PC-3 (cell line): ENCODE measurements around the gene ANKRD45.

Source experiments
- EZH2 ChIP-seq: fragments of 300-600 bp; sonication (generic); IDR thresholded peaks from one replicate; pipeline ENCODE4 v1.6.1; 2017; ENCODE audit warnings: antibody characterized with exemption, mild to moderate bottlenecking, low read length; ENCODE audit not compliant: unreplicated experiment
- EZH2phosphoT487 ChIP-seq: fragments of 300-600 bp; sonication (generic); IDR thresholded peaks from 2 replicates; pipeline ENCODE4 v1.6.1; 2018; ENCODE audit warnings: mild to moderate bottlenecking, antibody characterized with exemption, low read length, borderline replicate concordance
- TF ChIP-seq, protein P1 (sequence below): fragments of 300-600 bp; sonication (generic); conservative IDR thresholded peaks from 2 replicates; pipeline ENCODE4 v1.5.1; 2017; ENCODE audit warnings: antibody characterized with exemption, low read depth, mild to moderate bottlenecking, low read length

DNA sequence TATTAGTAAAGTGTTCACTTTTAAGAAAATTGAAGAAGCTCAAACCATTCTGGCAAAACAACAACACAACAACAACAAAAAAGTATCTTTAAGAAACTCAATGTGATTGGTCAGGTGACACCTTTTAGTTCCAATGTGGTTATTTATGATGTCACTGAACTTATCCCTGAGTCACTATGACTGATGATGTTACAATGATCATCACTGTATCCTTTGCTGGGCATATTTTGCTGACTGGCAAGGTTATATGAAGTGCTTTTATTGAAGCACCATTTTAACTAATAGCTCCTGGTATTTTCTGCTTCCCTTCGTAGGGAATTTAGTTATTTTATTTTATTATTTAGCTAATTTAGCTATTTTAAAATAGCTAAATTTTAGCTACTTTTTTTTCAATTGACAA, 34.5 kb downstream of the ANKRD45 start, which contains the start of gene TEX50:
- TF ChIP-seq, protein P1, sequence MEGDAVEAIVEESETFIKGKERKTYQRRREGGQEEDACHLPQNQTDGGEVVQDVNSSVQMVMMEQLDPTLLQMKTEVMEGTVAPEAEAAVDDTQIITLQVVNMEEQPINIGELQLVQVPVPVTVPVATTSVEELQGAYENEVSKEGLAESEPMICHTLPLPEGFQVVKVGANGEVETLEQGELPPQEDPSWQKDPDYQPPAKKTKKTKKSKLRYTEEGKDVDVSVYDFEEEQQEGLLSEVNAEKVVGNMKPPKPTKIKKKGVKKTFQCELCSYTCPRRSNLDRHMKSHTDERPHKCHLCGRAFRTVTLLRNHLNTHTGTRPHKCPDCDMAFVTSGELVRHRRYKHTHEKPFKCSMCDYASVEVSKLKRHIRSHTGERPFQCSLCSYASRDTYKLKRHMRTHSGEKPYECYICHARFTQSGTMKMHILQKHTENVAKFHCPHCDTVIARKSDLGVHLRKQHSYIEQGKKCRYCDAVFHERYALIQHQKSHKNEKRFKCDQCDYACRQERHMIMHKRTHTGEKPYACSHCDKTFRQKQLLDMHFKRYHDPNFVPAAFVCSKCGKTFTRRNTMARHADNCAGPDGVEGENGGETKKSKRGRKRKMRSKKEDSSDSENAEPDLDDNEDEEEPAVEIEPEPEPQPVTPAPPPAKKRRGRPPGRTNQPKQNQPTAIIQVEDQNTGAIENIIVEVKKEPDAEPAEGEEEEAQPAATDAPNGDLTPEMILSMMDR: no peak
- TF ChIP-seq EZH2 (no peak), EZH2phosphoT487 (no peak)
